ENCODE results near the gene NAA40.

Gene NAA40

GRCh38 chr11:63897459-63898146, 41.2 kb upstream of the NAA40 start:
- no peak for DNase-seq
- Histone ChIP-seq H3K4me3 (ENCODE audit: low read depth, low read length) (no peak overlapping the region), H3K9me3 (no peaks in the 10 kb centered on the region), H3K4me1 (no peaks in the 10 kb centered on the region), H3K36me3 (peaks cover 13% of the 10 kb centered on the region), H3K27me3 (no peaks in the 10 kb centered on the region)
- no peak for TF ChIP-seq CTCF (IDR thresholded peaks at IDR 0.05; ENCODE audit: low read depth, low read length)

DNA sequence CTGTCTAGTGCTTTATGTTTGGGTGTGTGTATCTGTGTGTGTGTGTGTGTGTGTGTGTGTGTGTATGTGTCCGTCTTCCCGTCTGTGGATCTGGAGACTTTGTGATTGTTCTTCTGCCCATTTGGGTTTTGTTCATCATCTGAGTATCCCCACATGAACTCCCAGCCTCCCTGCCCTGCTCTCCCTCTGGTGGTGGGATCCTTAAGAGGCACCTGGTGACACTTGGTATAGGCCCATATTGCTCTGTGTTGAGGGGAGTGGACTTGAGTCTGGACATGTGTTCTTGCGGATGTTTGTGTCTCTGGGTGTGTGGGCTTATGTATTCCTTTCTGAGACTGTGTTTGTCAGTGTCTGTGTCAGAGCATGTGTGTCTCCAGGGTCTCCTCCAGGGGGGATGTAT, 37.1 kb upstream of the NAA40 start:
- no peak for DNase-seq
- peaks cover 13% of the 10 kb centered on the region for H3K36me3 ChIP-seq
- no peaks in the 10 kb centered on the region for H3K4me1 ChIP-seq
- TF ChIP-seq CTCF (IDR thresholded peaks at IDR 0.05; ENCODE audit: low read depth, low read length) = peak; percentile 44
- no peak overlapping the region for H3K4me3 ChIP-seq (ENCODE audit: low read depth, low read length)
- H3K27me3 ChIP-seq = no peaks in the 10 kb centered on the region
- H3K9me3 ChIP-seq = no peaks in the 10 kb centered on the region

DNA sequence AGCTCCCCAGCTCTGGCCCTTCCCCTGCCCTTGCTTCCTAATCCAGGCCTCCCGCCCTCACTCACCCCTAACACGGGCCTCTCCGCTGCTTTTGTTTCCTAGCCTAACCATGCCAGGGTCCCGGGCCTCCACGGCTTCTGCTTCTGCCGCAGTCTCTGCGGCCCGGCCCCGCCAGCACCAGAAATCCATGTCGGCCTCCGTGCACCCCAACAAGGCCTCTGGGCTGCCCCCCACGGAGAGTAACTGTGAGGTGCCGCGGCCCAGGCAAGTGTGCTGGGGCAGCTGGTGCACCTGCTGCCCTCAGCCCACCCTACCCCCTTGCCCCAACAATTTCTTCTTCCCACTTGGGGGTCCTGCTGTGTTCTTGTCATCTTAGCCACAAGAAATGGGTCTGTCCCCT, 34.9 kb upstream of the NAA40 start:
- H3K36me3 ChIP-seq = peaks cover 9% of the 10 kb centered on the region
- no peak overlapping the region for H3K4me3 ChIP-seq (ENCODE audit: low read depth, low read length)
- H3K4me1 ChIP-seq = peaks cover 11% of the 10 kb centered on the region
- H3K9me3 ChIP-seq = no peaks in the 10 kb centered on the region
- DNase-seq = no peak
- no peak for TF ChIP-seq CTCF (IDR thresholded peaks at IDR 0.05; ENCODE audit: low read depth, low read length)
- H3K27me3 ChIP-seq = no peaks in the 10 kb centered on the region

- Histone ChIP-seq H3K27me3 (no peaks in the 10 kb centered on the region), H3K9me3 (no peaks in the 10 kb centered on the region), H3K4me1 (peaks cover 11% of the 10 kb centered on the region), H3K4me3 (ENCODE audit: low read depth, low read length) (no peak overlapping the region), H3K36me3 (peaks cover 9% of the 10 kb centered on the region)
- no peak for DNase-seq
- TF ChIP-seq CTCF (IDR thresholded peaks at IDR 0.05; ENCODE audit: low read depth, low read length) = no peak
These were observed 34.1 kb upstream of the NAA40 start for GRCh38 chr11:63904743-63905142.

DNA sequence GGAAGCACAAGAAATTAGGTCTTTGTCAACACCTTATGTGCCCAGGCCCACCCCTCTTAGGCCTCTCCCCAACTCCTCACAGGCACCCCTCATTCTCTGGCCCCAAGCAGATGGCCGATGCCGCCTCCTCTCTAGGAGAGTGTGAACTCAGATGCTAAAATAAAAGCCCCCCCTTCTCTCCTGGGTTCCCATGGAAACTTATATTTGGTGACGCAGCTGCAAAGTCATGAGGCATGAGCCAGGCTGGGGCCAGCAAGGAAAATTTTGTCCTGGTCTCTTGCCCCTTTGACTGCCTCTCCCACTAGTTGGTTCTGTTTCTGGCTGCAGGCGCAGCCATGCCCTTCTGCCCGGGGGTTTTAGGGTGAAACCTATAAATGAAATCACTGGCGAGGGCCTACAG, 33.6 kb upstream of the NAA40 start:
- no peak overlapping the region for H3K4me3 ChIP-seq (ENCODE audit: low read depth, low read length)
- H3K27me3 ChIP-seq = no peaks in the 10 kb centered on the region
- DNase-seq = no peak
- H3K4me1 ChIP-seq = peaks cover 15% of the 10 kb centered on the region
- TF ChIP-seq CTCF (IDR thresholded peaks at IDR 0.05; ENCODE audit: low read depth, low read length) = no peak
- H3K36me3 ChIP-seq = peaks cover 9% of the 10 kb centered on the region
- no peaks in the 10 kb centered on the region for H3K9me3 ChIP-seq

DNA sequence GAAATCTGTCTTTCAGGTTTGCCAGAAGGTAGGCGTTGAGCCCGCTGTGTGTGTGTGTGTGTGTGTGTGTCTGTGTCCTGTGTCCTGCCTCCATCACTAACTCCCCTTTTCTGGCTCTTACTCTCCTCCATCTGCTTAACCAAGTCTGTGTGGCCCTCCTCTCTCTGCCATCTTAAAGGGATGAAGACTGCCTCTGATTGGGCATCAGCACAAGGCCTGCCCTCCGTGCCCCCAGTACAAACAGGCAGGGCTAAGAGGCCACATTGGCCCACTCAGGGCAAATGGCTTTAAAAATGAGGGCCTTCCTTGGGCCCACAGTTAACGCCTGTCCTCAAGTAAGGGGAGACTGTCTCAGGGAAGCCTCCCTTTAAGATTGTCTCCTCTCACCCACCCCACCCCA, 32.7 kb upstream of the NAA40 start:
- H3K27me3 ChIP-seq = no peaks in the 10 kb centered on the region
- no peak for TF ChIP-seq CTCF (IDR thresholded peaks at IDR 0.05; ENCODE audit: low read depth, low read length)
- peaks cover 19% of the 10 kb centered on the region for H3K4me1 ChIP-seq
- no peaks in the 10 kb centered on the region for H3K9me3 ChIP-seq
- peaks cover 4% of the 10 kb centered on the region for H3K36me3 ChIP-seq
- no peak overlapping the region for H3K4me3 ChIP-seq (ENCODE audit: low read depth, low read length)
- DNase-seq = no peak

Measured in BE2C (cell line).